Bronchial epithelial cell (primary cell): ENCODE measurements around the gene TGM6. TPM values are rescaled to one million over a fixed set of nuclear protein-coding genes. Genes with fewer than 3 reads are reported as not detected.

Experiments used
- DNase-seq: peaks from one replicate; pipeline ENCODE4 v3.0.0-alpha.2; 2010; ENCODE audit warnings: low read depth
- FAIRE-seq: peaks from 2 replicates; lab custom pipeline; 2011; peaks lifted over from hg19 to GRCh38; lab: Jason Lieb, UNC
- H3K27me3 ChIP-seq: 2 replicates; pipeline ENCODE4 v1.5.1; 2011; ENCODE audit warnings: low read length; ENCODE audit not compliant: control insufficient read depth, insufficient read depth
- H3K36me3 ChIP-seq: 2 replicates; pipeline ENCODE4 v1.5.1; 2011; ENCODE audit warnings: low read length; ENCODE audit not compliant: control insufficient read depth, insufficient read depth
- H3K4me3 ChIP-seq: 2 replicates; pipeline ENCODE4 v1.5.1; 2011; ENCODE audit warnings: mild to moderate bottlenecking, low read depth, low read length, control low read depth
- total RNA-seq: library from RNA; depleted of rRNA; stranded (reverse); fragments of >200 nt; gene quantifications from 2 replicates; pipeline ENCODE4 v1.2.1, GENCODE V29; 2014
- TF ChIP-seq, protein P1 (sequence below): IDR thresholded peaks from 2 replicates; pipeline ENCODE4 v1.5.1; 2011; ENCODE audit warnings: mild to moderate bottlenecking, moderate library complexity, low read length, control low read depth, inconsistent platforms; ENCODE audit not compliant: insufficient read depth, severe bottlenecking

TGM6 gene
- total RNA-seq, 1 donor from 2014 or later, result not detected

DNA sequence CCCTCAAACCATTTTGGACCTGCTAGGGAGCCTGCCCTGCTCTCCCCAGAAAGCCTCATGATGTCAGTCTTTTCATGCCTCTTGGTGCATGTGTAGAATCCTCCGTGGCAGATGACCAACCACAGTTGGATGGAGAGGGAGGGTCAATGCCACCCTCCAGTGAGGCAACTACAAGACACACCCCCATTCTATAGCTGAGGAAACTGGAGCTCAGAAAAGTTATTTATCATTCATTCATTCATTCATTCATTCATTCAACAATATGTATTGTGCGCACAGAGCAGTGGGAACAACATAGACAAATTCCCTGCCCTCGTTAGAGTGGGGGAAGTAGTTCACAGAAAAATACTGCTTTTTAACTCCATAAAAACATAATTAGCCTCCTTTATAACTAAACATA lies 73.1 kb downstream of the TGM6 start:
- Histone ChIP-seq H3K36me3 (no peaks in the 10 kb centered on the region), H3K27me3 (no peaks in the 10 kb centered on the region), H3K4me3 (no peak overlapping the region)
- TF ChIP-seq, protein P1, sequence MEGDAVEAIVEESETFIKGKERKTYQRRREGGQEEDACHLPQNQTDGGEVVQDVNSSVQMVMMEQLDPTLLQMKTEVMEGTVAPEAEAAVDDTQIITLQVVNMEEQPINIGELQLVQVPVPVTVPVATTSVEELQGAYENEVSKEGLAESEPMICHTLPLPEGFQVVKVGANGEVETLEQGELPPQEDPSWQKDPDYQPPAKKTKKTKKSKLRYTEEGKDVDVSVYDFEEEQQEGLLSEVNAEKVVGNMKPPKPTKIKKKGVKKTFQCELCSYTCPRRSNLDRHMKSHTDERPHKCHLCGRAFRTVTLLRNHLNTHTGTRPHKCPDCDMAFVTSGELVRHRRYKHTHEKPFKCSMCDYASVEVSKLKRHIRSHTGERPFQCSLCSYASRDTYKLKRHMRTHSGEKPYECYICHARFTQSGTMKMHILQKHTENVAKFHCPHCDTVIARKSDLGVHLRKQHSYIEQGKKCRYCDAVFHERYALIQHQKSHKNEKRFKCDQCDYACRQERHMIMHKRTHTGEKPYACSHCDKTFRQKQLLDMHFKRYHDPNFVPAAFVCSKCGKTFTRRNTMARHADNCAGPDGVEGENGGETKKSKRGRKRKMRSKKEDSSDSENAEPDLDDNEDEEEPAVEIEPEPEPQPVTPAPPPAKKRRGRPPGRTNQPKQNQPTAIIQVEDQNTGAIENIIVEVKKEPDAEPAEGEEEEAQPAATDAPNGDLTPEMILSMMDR, result no peak
- FAIRE-seq, result no peak
- DNase-seq, result no peak

DNA sequence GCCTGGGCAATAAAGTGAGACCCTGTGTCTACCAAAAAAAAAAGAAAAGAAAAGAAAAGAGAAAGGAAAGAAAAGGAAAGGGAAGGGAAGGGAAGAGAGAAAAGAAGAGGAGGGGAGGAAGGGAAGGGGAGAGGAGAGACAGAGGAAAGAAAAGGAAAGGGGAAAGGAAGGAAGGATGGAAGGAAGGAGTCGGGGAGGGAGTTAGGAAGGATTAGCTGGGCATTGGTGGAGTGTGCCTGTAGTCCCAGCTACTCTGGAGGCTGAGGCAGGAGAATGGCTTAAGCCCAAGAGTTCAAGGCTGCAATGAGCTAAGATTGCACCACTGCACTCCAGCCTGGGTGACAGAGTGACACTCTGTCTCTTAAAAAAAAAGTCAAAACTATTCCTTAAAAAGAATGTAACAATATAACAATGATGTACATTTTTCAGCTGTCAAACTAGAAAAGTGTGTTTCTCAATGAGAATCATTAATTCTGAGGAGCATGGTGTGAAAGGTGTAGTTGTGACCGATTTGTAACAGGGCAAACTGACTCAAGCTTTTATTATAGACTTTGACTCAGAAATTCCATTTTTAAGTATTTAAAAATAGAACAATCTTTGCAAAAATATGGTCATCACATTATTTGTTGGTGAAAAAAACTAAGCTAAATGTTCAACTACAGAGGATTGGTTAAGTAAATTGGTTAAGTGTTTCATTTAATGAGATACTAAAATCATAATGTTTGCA lies 75.2 kb downstream of the TGM6 start:
- Histone ChIP-seq H3K27me3 (no peaks in the 10 kb centered on the region), H3K36me3 (peaks cover 1% of the 10 kb centered on the region), H3K4me3 (no peak overlapping the region)
- TF ChIP-seq, protein P1, result no peak
- DNase-seq, result no peak
- no peak for FAIRE-seq

DNA sequence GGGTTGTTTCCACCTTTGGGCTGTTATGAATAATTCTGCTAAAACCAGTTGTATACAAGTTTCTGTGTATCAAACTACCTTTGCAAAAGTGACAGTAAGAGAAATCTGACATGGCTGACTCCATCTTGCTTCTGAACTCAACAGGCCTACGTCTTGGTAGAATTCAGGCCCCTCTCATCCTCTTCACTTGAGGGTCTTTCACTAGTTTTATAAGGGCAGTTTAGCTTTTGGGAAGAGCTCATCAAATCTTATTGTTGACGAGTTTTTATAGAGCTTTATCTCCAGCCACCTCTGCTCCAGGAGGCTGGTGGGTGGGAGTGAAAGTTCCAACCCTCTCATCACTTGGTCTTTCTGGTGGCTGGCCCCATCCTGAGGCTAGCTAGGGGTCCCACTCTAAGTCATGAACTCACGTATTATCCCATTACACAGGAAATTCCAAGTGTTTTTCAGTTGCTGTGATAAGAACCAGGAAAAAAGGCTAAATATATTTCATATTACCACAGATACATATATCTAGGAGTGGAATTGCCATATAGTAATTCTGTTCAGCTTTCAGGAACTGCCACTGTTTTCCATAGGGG lies 78.3 kb downstream of the TGM6 start:
- FAIRE-seq (no peak), DNase-seq (no peak)
- Histone ChIP-seq H3K27me3 (no peaks in the 10 kb centered on the region), H3K36me3 (peaks cover 22% of the 10 kb centered on the region), H3K4me3 (no peak overlapping the region)
- TF ChIP-seq, protein P1, result no peak

DNA sequence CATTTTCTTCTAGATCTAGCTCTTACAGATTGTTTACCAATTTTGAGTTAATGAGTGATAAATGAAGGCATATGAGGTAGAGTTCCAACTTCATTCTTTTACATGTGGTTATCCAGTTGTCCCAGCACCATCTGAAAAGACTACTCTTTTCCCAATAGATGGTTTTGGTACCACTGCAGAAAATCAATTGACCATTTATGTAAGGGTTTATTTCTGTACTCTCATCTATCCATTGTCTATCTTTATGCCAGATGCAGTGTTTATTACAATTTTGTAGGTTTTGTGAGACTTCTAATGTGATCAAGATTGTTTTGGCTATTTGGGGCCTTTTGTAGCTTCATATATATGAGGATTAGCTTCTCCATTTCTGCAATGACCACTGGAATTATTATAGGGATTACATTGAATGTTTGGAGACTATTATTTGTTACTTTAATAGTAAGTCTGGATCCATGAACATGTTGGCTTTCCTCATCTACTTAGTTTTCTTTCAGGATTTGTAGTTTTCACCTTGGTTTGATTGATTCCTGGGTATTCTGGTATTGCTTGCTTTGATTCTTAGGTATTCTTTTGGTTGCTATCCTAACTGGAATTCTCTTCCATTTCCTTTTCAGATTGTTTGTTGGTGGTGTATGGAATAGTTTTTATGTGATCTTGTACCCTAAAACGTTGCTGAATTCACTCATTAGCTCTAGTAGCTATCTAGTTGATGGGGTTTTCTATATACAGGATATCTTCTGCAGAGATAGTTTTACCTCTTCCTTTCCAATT lies 79.5 kb downstream of the TGM6 start:
- Histone ChIP-seq H3K4me3 (no peak overlapping the region), H3K27me3 (no peaks in the 10 kb centered on the region), H3K36me3 (peaks cover 24% of the 10 kb centered on the region)
- TF ChIP-seq, protein P1, result no peak
- DNase-seq, result no peak
- FAIRE-seq, result no peak

DNA sequence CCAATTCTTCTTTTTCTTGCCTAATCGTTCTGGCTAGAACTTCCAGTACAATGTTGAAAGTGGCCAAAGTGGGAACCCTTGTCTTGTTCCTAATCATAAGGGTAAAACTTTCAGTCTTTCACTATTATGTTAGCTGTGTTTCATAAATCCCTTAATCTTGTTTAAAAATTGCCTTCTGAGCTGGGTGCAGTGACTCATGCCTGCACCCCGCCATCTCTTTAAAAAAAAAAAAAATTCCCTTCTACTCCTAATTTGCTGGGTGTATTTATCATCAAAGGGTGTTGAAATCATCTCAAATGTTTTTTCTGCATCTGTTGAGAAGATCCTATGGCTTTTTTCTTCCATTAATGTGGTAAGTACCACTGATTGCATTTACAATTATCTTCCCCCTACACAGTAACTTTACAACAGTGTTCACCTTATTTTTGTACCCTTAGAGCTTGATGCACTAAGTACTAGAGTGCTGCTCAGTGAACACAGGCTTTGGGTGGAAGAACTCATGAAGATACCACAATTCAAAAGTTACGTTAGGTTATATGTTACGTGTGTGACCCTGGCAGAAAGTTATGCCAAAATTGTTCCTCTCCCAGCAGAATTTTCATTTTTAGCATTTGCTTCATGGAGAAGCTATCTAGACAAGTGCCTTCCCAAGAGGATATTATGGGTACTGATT lies 80.2 kb downstream of the TGM6 start:
- Histone ChIP-seq H3K27me3 (no peaks in the 10 kb centered on the region), H3K4me3 (no peak overlapping the region), H3K36me3 (peaks cover 29% of the 10 kb centered on the region)
- TF ChIP-seq, protein P1, result no peak
- DNase-seq (no peak), FAIRE-seq (no peak)
